ENCODE data around the gene UBE2E1.
"Not testable (repeated sequence)": the region's sequence is repeated elsewhere in the genome, so short reads cannot be mapped to it uniquely, and the experiment has no call there.

GRCh38 chr3:23918331-23918730 lies 112.6 kb downstream of the UBE2E1 start:
- TF ChIP-seq POLR2A, POLR2AphosphoS5 (IDR thresholded peaks at IDR 0.05): not testable (repeated sequence)
- TF ChIP-seq, protein P1, sequence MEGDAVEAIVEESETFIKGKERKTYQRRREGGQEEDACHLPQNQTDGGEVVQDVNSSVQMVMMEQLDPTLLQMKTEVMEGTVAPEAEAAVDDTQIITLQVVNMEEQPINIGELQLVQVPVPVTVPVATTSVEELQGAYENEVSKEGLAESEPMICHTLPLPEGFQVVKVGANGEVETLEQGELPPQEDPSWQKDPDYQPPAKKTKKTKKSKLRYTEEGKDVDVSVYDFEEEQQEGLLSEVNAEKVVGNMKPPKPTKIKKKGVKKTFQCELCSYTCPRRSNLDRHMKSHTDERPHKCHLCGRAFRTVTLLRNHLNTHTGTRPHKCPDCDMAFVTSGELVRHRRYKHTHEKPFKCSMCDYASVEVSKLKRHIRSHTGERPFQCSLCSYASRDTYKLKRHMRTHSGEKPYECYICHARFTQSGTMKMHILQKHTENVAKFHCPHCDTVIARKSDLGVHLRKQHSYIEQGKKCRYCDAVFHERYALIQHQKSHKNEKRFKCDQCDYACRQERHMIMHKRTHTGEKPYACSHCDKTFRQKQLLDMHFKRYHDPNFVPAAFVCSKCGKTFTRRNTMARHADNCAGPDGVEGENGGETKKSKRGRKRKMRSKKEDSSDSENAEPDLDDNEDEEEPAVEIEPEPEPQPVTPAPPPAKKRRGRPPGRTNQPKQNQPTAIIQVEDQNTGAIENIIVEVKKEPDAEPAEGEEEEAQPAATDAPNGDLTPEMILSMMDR (IDR thresholded peaks at IDR 0.05 in 8 of 11, conservative IDR thresholded peaks at IDR 0.05 in 3 of 11): not testable (repeated sequence)
